KOPT-K1 (cell line): Measurements from ENCODE around the gene CHRNB4.
A peak's percentile ranks its signal among the peaks of the same experiment; 100 is the strongest.

Experiments used
- H3K27ac ChIP-seq: fragments of 200-600 bp; sonication (generic); 2 replicates; pipeline ENCODE4 v1.5.1; 2016; ENCODE audit warnings: antibody characterized with exemption, mild to moderate bottlenecking, low read depth, low read length; ENCODE audit not compliant: poor library complexity, severe bottlenecking
- H3K36me3 ChIP-seq: fragments of 200-600 bp; sonication (generic); 2 replicates; pipeline ENCODE4 v1.5.1; 2017; ENCODE audit warnings: antibody characterized with exemption, mild to moderate bottlenecking, low read length, moderate library complexity; ENCODE audit not compliant: insufficient read depth
- H3K9me3 ChIP-seq: fragments of 200-600 bp; sonication (generic); 2 replicates; pipeline ENCODE4 v1.5.1; 2017; ENCODE audit warnings: antibody characterized with exemption, low read length, mild to moderate bottlenecking; ENCODE audit not compliant: insufficient read depth, poor library complexity, severe bottlenecking

Gene CHRNB4

DNA sequence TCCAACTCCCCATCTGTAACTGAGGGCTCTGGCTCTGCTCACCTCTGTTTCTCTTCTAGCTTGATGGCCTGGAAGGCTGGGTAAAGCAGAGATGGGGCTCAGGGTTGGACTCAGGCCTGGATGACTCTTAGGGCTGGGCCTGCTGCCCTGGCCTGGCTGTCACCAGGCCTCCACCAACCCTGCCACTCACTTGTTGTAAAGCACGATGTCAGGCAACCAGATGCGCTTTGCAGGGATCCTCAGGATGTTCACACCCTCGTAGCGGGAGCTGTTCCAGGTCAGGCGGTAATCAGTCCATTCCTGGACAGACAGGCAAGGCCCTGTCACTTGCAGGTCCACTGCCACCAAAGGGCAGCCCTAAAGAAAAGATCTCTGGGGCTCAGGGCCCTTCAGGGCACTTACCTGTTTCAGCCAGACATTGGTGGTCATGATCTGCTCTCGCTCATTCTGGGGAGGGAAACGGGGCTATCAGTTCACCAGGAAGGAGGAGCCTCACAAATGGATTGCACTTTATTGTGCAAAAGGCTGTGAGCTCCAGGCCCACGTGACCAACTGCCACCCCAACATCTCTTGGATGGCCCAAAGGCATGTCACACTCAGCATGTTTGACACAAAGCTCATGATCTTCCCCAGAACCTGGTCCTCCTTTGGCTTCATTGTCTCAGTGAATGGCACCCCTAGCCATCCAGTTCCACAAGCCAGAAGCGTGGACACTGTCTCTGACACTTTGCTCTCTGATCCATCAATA, 9.9 kb downstream of the CHRNB4 start:
- H3K9me3 ChIP-seq, result peaks cover 7% of the 10 kb centered on the region
- no peaks in the 10 kb centered on the region for H3K36me3 ChIP-seq
- no peak overlapping the region for H3K27ac ChIP-seq

- no peak overlapping the region for H3K27ac ChIP-seq
- H3K9me3 ChIP-seq, result peaks cover 7% of the 10 kb centered on the region
- H3K36me3 ChIP-seq, result no peaks in the 10 kb centered on the region
Observed at GRCh38 chr15:78629716-78630065, 11.3 kb downstream of the CHRNB4 start.

DNA sequence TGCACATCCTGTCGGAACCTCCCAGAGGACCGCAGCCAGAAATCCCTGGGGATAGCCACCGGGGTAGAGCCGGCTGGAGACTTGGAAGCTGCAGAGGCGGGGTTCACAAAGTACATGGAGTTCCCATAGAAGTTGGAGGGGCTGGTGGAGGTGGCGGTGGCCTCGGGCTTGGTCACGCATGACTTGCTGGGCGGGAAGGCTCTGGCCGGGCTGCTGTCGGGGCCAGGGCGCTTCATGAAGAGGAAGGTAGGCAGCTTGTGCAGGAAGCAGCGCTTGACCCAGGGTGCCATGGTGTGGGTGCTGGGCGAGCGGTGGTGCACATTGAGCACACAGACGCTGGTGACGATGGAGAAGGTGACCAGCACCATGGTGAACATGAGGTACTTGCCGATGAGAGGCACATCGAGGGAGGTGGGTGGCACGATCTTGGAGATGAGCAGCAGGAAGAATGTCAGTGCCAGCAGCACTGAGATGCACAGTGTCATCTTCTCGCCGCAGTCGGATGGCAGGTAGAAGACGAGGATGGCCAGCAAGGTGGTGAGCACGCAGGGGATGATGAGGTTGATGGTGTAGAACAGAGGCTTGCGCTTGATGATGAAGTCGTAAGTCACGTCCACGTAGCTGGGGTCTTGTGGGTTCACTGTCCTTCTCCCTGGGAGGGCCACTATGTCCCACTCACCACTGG, 11.8 kb downstream of the CHRNB4 start:
- no peak overlapping the region for H3K27ac ChIP-seq
- no peaks in the 10 kb centered on the region for H3K36me3 ChIP-seq
- peaks cover 7% of the 10 kb centered on the region for H3K9me3 ChIP-seq

DNA sequence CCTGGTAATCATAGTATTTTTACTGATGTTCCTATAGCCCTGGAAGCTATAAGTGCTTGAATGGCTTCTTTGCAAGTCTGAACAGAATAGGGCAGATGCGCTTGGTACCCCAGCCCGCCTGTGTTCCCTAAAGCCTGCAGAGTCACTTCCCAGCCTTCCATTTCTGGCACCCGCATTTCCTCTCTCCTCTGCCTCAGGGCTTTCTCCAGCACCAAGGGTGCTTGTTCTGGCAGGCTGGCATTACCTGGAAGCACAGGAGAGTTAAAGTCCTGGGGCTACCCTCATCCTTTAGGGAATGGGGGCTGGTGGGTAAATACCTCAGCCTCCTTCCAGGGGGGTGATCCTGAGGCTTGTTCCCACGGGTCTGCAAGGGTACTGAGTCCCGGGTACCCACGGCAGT, 12.8 kb downstream of the CHRNB4 start:
- H3K36me3 ChIP-seq, result no peaks in the 10 kb centered on the region
- H3K27ac ChIP-seq, result no peak overlapping the region
- peaks cover 3% of the 10 kb centered on the region for H3K9me3 ChIP-seq

- no peaks in the 10 kb centered on the region for H3K9me3 ChIP-seq
- no peak overlapping the region for H3K27ac ChIP-seq
- H3K36me3 ChIP-seq, result no peaks in the 10 kb centered on the region
Observed at GRCh38 chr15:78627348-78627747, 13.7 kb downstream of the CHRNB4 start.

DNA sequence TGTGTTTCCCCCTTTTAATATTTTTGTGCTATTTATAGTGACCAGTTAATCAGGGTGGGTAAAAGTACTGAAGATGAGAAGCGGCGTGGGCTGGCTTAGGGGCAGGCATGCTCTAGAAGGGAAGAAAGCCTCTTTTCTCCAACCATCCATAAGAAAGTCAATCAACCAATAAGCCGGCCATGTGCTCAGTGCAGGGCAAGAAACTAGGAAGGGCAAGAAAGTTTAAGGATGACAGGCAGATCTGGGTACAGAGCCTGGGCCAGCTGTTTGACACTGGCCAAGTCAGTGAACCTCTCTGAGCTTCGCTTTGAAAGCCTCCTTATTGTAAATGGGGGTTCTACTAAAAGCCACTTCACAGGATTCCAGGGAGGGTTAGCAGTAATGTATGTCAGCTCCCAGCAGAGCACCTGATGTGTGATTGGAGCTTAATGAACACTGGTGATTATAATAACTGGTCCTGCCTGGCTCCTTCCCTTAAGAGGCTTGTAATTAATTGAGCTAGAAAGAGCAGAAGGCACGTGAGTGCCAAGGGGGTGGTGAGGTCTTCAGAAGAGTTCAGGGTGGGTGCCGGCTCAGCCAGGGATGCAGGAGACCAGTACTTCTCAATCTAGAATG, 14.5 kb downstream of the CHRNB4 start:
- Histone ChIP-seq H3K9me3 (no peaks in the 10 kb centered on the region), H3K36me3 (no peaks in the 10 kb centered on the region), H3K27ac (no peak overlapping the region)

DNA sequence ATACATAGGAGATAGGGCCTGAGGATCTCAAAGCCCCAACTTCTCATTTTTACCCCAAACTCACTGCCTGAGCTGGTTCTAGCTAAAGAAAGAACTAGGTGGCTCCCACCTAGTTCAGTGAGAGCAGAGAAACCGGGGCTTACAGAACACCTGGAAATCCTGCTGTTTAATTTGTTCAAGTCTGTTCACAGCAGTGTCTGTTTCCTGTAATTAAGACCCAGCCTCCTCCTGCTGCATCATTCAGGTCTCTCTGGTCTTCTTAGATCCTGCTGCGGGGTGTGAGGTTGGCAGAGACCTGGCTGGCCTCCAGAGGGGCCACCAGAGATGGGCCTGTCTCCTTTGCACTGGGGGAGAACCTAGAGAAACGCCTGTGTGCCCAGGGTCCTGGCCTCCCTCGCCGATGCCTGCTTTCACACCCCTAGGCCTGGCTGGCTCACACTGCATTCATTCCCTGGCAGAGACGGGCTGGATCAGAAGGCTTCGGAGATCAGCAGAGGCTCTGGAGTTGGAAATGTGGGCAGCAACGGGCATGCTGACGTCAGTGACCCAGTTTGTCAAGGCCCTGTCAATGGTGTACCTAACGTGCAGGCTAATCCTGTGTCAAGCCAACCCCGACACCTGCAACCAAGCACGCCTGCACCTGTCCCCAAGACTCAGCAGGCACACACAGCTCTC, 15.3 kb downstream of the CHRNB4 start:
- H3K9me3 ChIP-seq, result no peaks in the 10 kb centered on the region
- H3K27ac ChIP-seq, result peak overlapping the region; percentile 3
- H3K36me3 ChIP-seq, result no peaks in the 10 kb centered on the region

DNA sequence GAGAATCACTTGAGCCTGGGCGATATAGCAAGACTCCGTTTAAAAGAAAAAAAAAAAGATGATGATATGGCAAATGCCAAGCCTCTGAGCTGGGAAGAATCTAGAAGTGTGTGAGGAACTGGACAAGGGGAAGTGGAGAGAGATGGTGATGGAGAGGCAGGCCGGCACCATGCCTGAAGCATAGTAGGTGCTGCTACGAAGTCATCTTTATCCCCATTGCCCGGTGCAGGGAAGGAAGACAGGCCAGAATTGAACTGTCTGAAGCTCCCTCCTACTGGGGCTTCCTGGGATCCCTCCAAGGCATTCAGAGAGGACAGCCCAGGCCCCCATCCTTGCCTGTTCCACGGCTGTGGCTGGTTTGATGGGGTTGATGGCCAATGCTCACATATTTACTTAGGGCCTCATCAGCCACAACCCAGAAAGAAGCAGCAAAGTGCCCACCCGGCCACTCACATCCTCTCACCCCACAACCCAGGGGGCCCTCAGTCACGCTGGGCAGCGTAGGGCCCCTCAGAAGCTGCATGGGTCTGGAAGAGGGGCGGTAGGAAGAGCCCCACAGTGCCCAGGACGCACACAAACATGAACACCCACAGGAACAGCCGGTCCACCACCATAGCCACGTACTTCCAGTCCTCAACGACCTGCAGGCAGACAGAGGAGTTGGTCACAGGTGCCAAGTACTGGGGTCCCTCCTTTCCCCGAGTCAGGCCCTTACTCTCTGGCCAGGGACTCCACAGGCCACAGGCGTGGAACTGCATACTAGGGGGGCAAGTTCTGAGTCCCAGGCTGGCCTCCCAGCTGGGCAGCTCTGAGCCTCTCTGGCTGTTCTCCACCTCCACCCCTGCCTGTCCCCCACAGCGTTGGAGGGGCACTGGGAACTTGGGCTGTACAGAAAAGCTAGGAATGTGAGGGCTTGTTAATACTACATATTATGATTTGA, 16.1 kb downstream of the CHRNB4 start:
- peak overlapping the region; percentile 3 for H3K27ac ChIP-seq

GRCh38 chr15:78623786-78624497, 17.1 kb downstream of the CHRNB4 start:
- no peaks in the 10 kb centered on the region for H3K36me3 ChIP-seq
- no peaks in the 10 kb centered on the region for H3K9me3 ChIP-seq
- no peak overlapping the region for H3K27ac ChIP-seq

More for the DNA sequence above, 16.1 kb downstream of the CHRNB4 start:
- Histone ChIP-seq H3K9me3 (no peaks in the 10 kb centered on the region), H3K36me3 (no peaks in the 10 kb centered on the region)

DNA sequence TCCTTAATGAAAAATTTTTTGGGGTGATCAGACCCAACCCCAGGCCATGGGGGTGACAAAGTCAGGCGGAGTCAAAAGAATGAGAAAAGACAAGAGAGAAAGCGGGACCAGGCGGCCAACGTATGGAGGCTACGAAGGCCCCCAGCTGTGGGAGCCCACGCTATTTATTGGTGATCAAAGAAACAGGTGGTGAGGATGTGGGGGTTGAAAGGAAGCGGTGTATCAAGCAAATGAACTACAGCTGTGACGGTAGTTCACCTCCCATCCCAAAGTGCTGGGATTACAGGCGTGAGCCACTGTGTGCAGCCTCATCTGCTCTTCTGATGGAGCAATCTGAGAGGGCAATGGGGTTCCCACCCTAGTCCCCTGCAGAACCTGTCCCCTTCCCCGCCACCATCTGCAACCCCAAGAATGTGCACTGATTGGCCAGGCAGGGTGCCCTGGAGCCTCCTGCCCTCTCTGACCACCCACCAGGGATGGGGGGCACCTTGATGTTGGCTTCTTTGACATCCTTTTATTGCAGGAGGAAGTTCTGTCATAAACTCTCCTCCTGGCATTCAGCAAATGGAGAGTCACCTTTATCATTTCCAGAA, 19.1 kb downstream of the CHRNB4 start:
- H3K36me3 ChIP-seq, result no peaks in the 10 kb centered on the region
- H3K9me3 ChIP-seq, result no peaks in the 10 kb centered on the region
- H3K27ac ChIP-seq, result peak overlapping the region; percentile 12

GRCh38 chr15:78620527-78621421, 20.2 kb downstream of the CHRNB4 start, which contains the start of gene CHRNA3:
Gene CHRNA3 (minus strand): TSS chr15:78620996. CDS start chr15:78620794, 202 bp downstream.
- H3K9me3 ChIP-seq, result no peaks in the 10 kb centered on the region
- peak within 1 kb of the TSS; percentile 10 for H3K27ac ChIP-seq
- H3K36me3 ChIP-seq, result no peaks in the 10 kb centered on the region

GRCh38 chr15:78620021-78620526, 20.9 kb downstream of the CHRNB4 start:
- Histone ChIP-seq H3K36me3 (no peaks in the 10 kb centered on the region), H3K27ac (no peak overlapping the region)

More at GRCh38 chr15:78620021-78620526, 20.9 kb downstream of the CHRNB4 start:
- H3K9me3 ChIP-seq, result no peaks in the 10 kb centered on the region
